GM10847 (cell line): ENCODE results near the gene ACTN1.

Source experiments
- POLR2A ChIP-seq: IDR thresholded peaks from 2 replicates; pipeline ENCODE4 v1.6.1; 2011; ENCODE audit not compliant: insufficient read length; ENCODE audit errors: extremely low read depth

ACTN1 gene

DNA sequence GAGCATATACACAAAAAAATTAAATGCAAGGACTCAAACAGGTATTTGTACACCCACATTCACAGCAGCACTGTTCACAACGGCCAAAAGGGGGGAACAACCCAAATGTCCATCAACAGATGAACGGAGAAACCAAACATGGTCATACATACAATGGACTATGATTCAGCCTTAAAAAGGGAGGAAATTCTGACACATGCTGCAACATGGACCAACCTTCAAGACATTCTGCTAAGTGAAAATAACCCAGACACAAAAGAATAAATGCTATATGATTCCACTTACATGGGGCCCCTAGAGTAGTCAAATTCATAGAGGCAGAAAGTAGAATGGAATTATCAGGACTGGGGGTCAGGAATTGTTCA, 29.5 kb downstream of the ACTN1 start:
- TF ChIP-seq POLR2A = no peak

DNA sequence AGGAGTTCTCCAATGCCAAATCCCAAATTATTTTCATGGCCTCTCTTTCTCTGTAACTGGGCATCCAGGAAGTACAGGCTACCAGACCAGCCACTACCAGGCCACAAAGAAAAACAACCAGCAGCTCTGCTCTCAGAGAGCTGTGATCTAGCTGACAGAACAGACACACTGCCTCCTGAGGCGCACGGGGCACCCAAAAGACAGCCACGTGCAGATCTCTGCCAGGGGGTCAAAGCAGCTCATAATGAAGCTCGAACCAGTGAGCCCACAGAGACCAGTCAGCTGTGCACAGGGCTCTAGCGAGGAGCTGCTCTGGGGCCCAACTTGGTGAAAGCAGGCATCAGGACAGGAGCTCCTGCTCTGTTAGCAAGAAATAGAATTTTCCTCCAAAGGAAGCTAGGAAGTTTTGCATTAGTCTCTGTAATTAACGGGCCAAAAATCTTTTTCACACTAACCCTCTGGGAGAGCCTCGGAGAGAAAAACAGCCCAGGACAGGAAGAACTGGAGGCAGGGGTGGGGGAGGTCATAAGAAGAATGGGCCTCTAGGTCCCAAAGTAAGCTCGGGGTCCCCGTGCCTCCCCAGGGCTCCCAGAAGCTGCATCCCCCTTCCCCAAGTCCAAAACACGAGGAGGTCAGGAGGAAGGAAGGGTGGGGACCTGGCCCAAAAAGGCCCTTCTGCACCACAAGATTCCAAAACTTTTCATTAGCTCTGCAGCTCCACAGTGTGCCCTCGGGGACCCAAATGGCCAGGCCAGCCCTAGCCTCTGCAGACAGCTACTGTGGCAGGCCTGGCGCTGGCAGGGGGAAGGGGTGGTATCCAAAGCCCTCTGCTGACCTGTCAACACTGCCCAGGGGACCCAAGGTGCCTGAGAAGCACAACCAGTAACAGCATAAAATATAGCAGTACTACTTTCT, 30.2 kb downstream of the ACTN1 start:
- TF ChIP-seq POLR2A = no peak

DNA sequence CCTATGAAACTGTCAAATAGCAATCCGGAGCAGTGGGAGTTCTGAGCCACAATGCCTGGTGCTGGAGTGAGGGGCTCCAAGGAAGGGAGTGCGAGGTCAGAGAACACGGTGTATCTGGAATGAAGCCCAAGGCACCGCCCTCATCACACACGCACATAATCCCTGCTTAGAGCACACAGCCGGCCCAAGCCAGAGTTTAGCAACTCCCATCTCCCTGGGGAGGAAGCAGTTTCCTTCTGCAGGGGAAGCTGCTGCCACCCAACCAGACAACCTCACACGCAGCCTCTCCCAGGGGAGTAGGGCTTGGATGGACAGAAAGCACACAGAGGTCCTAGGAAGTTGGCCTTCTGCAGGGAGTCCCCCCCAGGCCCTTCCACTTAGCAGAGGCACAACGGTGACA, 31.3 kb downstream of the ACTN1 start:
- TF ChIP-seq POLR2A = no peak

DNA sequence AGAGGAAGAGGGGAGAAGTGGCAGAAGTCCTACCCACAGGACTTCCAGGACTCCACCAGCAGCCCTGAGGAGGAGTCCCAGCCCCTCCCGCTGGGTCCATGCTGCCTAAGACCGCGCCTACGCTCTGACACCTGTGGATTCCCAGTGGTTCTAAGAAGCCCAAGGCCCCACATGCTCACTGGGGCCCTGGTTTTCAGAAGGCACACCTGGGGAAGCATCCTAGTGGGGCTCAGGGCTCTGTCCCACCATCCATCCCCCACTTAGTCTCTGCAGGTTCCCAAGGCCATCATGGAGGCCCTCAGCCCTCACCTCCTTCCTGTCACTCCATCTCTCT, 32.6 kb downstream of the ACTN1 start:
- TF ChIP-seq POLR2A = no peak

DNA sequence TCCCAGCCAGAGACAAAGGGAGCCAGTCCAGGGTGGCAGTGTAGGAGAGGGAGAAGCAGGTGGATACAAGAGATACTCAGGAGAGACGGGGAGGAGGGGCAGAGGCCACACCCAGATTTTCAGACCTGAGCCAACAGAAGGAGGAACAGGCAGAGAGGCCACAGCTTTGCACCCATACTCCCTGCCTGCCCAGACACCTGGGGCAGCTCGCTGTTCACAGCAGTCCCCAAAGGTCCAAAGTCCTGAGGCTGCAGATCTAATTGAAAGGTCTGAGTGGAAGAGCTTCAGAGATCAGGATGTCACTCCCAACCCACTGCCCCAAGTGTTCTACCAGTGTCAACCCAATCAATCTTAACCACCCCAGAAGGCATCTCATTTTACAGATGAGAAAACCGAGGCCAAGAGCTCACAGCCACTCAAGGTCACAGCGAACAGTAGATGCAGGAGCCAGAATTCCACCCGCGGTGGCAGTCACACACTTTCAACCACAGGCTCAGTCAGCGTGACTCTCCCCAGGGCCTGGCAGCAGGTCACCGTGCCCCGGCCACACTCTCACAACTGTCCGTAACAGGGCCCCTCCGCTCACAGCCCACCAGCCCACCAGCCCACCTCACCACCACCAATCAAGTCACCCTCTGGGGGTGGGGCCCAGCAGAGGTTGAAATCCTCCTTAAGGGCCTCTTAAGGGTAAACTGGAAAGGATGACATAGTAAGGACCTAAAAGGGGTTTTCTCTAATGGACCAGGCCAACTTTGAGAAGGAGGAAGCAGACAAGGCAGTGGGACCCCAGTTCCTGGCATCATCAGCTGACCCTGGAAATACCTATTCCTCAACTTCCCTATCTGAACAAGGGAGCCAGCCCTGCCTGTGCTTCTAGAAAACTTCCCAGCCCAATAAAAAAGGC, 33.3 kb downstream of the ACTN1 start:
- no peak for TF ChIP-seq POLR2A

DNA sequence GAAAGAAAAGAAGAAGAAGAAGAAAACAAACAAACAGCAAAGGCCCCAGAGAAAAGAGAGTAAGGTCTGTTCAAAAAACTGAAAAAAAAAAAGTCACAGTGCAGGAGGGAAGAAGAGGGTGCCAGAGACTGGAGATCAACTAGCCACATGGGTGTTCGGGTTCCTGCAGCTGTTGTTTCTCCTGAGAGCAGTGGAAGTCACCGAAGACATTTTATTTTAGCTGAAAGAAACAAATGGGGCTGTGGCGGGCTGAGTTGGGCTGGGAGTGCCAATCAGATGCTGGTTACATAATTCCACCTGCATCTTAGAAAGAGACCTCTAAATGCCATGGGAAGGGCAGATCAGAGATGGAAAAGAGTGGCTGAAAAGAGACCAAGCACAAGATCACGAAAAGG, 33.9 kb downstream of the ACTN1 start:
- TF ChIP-seq POLR2A = no peak

DNA sequence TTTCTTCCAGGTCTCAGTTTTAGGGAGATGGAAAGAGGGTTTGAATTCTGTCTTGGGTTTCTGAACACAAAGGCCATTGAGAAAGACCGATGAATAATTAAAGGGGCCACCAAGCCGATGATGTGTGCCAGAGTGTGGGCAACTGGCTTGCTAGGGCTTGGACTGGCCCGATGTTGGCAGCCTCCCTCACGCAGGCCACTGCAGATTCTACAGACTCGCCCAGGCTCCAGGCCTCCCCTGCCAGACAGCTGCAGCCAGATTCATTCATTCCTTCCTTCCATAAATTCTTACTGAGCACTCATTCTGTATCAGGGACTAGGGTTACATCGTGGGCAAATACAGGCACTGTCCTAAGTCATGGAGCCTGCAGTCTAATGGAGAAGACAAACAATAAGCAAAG, 34.9 kb downstream of the ACTN1 start:
- no peak for TF ChIP-seq POLR2A

DNA sequence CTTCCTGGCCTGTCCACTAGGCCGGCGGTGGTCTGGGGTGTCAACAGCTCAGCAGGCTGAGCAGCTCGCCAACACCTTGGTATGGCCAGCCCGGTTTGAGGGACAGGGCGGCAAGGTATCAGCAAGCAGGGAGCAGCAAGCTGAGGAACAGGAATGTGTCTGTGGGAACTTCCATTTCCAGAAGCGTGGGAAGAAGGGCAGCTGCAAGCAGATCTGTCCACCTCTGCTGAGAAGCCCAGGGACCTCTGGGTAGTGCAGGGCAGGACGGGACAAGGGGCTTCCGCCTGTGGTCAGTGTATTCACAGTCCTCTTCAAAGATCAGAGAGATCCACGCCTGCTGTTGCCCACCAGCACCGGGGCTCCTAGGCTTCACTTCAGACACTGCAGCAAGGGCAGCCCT, 36.0 kb downstream of the ACTN1 start:
- TF ChIP-seq POLR2A = no peak

DNA sequence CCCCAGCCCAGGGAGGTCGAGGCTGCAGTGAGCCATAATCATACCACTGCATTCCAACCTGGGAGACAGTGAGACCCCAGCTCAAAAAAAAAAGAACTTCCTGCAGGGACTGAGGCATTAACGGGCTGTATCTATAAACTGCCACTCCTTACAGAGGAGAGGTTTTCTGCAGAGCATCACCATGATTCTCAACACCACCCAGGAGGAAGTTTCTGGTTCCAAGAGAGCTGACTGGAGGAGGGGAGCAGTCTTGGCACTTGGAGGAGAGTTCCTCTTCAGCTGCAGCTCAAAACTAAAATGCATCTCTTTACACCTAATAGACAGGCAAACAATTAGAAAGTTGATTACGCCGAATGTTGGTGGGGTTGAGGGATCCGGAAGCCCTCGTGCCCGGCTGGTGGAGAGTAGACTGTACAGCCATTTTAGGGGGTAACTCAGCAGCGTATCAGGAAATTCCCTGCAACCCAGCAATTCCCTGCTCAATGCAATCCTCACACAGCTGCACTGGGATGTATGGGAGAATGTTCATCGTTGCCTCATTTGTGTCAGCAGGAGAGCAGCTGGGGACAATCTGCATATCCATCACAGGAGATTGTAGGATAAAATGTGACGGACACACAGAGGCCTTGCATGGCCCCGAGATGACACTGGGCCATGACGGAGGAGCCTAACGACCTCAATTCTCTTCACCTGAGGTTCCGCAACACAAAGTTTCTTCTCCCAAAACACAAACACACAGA, 36.6 kb downstream of the ACTN1 start:
- no peak for TF ChIP-seq POLR2A

DNA sequence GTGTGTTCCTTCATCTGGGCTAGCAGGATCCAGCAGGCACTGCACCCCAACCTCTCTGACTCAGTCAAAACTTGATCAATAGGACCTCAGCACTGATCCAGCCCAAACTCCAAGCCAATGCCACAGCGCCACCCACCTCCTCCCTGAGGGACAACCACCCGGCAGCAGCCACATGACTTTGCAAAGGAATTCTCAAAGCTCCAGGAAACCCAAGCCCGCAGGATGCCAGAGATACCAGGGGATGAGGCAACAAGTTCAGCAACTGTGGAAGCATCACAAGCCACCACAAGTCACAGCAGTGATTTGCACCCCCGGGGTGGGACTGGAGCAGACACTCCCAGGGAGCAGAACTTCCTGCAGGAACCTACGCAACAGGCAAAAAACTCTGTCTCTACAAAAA, 37.3 kb downstream of the ACTN1 start:
- no peak for TF ChIP-seq POLR2A

DNA sequence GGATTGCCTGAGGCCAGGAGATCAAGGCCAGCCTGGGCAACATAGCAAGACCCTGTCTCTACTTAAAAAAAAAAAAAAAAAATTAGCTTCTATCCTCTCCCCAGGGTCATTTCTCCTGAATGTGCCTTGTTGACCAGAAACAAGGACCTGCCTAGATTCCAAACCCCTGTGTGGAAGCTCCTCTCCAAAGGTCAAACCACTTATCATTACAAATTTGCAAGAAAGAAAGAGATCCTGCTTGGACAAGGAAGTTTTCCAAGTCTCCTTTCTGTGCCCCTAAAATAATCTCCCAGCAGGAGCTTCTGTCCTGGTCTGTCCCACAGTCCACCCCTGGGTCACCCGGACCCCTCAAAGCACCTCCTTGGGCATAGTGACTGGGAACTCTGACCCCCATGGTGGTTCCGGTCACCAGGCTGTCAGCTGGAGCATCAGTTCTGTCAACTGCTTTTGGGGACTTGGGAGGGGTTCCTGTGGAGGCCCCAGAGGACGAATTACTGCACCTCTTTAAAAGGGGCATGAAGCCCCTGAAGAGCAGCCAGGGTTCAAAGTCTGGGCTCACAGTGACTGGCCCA, 38.4 kb downstream of the ACTN1 start:
- no peak for TF ChIP-seq POLR2A

DNA sequence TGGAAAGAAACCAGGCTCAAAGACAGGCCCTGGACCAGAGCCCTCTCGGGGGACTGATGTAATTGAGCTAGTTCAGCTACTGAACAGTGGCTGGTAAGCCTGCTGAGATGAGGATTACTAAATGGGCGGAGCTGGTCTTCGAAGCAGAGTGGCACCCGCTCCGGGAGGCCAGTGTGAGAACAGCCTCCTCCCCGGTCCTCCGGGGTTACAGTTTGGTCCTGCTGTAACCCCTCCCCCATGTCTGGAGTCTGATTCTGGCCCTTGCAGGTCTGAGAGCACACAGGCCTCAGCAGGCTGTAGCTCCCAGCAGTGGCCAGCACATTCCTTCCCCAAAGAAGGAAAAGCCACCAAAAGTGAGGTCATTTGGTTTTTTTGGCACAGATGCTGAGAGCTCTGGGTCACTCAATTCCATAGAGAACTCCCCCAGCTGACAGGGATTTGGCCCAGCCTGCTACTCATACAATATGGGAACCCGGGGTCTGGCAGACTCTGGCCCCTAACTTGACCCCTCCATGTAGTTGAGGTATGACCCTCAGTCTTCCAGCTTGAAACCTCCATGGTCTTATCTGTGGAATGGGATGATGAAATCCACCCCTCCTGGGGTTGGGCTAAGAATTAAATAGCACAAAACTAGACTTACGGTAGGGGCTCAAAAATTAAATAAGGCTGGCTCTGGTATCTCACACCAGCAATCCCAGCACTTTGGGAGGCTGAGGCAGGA, 39.0 kb downstream of the ACTN1 start:
- TF ChIP-seq POLR2A = no peak

DNA sequence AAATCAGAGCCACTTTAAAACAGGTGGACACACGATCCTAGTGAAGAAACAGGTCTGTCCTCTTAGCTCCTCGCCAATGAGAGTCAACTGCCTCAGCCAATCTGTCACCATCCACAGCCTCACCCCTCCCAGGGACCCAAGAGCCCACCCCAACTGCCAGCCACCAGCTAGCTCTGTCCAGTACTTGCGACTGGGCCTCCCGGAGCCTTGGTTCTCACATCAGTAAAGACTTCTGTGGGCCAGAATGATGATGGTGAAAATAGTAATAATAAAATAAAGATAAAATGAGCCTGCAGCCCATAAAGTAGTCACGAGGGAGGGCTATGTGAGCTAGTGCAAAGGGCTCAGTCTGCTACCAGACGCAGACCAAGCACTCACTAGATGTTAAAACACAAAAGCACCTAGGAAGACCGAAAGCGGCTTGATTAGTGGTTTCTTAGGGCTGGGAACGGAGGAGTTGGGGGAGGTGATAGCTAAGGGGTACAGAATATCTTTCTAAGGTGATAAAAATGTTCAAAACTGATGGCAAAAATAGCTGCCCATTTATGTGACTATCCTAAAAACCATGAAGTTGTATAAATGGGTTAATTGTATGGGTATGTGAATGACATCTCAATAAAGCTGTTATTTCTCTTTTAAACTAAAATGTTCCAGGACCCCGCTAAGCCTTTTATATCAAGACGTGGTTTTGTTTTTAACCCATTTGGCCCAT, 39.8 kb downstream of the ACTN1 start:
- no peak for TF ChIP-seq POLR2A
